Measurements from ENCODE around the gene PHLDB1. TPM values are rescaled to one million over a fixed set of nuclear protein-coding genes. Genes with fewer than 3 reads are reported as not detected.

PHLDB1 gene
- total RNA-seq, 1 donor from 2014 or later = 120 TPM

DNA sequence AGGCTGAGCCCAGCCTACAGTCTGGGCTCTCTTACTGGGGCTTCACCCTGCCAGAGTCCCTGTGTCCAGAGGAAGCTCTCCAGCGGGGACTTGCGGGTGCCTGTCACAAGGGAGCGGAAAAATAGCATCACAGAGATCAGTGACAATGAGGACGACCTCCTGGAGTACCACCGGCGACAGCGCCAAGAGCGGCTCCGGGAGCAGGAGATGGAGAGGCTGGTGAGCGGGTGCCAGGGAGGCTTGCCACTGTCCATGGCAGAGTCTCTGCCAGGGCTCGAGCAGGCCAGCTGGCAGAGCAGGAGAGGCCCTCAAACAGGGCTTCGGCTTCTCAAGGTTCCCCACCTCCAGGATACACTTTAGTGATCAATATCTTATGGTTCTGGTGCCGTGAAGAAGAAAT lies 21.0 kb downstream of the PHLDB1 start:
- Mint-ChIP-seq H3K9me3 (no peaks in the 10 kb centered on the region), H3K4me3 (no peak overlapping the region), H3K36me3 (ENCODE audit: low read depth) (peaks cover 6% of the 10 kb centered on the region), H3K27ac (ENCODE audit: unreplicated experiment) (no peak overlapping the region), H3K27me3 (ENCODE audit: low read depth) (no peaks in the 10 kb centered on the region), H3K4me1 (peaks cover 8% of the 10 kb centered on the region)
- DNase-seq (ENCODE audit: low read depth, low spot score) = no peak
- TF ChIP-seq, protein P1, sequence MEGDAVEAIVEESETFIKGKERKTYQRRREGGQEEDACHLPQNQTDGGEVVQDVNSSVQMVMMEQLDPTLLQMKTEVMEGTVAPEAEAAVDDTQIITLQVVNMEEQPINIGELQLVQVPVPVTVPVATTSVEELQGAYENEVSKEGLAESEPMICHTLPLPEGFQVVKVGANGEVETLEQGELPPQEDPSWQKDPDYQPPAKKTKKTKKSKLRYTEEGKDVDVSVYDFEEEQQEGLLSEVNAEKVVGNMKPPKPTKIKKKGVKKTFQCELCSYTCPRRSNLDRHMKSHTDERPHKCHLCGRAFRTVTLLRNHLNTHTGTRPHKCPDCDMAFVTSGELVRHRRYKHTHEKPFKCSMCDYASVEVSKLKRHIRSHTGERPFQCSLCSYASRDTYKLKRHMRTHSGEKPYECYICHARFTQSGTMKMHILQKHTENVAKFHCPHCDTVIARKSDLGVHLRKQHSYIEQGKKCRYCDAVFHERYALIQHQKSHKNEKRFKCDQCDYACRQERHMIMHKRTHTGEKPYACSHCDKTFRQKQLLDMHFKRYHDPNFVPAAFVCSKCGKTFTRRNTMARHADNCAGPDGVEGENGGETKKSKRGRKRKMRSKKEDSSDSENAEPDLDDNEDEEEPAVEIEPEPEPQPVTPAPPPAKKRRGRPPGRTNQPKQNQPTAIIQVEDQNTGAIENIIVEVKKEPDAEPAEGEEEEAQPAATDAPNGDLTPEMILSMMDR (conservative IDR thresholded peaks at IDR 0.05) = no peak

DNA sequence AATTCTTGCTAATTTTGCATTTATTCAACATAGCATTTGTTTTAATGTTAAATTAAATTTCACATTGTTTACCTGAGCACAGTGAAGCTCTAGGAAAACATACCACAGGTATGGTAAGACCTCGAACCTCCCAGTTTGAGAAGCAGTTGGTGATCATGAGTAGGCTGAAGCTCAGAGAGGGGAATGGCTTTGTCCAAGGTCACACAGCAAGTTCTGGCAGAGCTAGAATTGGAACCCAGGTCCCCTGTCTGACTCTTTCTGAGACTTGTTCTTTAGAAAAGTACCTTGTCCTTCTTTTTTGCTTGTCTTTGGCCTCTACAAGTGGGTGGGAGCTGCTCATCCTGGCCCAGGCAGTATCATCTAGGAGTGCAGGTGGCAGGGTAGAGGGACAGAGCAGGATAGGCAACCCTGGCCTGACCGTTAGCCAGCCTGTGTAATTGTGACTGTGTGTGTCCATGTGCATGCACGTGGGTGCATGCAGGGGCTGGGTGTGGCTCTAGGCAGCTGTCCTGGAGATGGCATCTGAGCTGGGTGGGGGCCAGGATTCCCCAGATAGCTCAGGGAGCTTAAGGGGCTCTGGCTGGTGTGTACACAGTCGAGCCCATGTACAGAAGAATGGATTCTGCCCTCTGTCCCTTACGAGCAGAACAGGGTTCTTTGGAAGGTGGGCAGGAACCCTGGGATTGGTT lies 21.6 kb downstream of the PHLDB1 start:
- Mint-ChIP-seq H3K27me3 (ENCODE audit: low read depth) (no peaks in the 10 kb centered on the region), H3K4me3 (no peak overlapping the region), H3K9me3 (no peaks in the 10 kb centered on the region), H3K4me1 (peaks cover 9% of the 10 kb centered on the region), H3K27ac (ENCODE audit: unreplicated experiment) (no peak overlapping the region), H3K36me3 (ENCODE audit: low read depth) (peaks cover 3% of the 10 kb centered on the region)
- TF ChIP-seq, protein P1 (conservative IDR thresholded peaks at IDR 0.05) = no peak
- DNase-seq (ENCODE audit: low read depth, low spot score) = no peak

DNA sequence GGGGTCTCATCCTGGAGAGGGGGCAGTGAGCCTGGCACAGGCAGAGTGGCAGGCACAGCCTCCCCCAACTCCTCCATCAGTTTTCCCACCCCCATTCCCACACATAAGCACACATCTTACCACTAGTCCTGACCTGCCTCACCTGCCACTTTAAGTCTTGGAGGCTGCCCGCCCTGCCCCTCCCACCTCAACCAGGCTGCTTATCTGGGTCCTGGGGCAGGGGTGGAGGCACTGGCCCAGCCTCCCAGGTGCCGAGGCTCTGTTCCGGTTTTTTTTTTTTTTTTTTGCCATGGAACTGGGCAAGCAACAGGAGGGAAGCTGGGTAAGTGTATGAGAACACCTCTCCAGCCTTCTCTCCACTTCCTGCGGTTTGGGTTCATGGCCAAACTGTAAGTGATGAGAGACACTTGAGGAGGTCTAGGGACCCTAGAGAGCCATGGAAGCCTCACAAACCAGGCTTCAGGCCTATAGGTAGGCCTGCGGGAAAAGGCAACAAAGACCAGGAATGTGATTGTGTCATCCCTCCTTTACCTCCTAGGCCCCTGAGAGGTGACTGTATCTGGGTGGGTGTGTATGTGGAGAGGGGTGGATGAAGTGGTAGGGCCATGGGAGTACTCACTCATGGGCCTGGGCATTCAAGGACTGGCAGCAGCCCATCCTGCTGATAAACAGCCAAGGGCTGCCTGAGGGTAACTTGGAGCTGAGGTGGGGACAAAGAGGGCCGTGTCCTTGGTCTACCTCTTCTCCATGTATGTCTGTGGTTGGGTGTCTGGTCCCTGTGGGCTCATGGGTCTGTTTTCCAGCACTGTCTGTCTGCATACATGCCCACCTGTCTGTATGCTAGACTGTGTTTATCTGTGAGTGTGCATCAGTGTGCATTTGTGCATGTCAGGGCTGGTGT lies 22.6 kb downstream of the PHLDB1 start:
- Mint-ChIP-seq H3K27me3 (ENCODE audit: low read depth) (no peaks in the 10 kb centered on the region), H3K27ac (ENCODE audit: unreplicated experiment) (peak overlapping the region; percentile 5), H3K4me3 (no peak overlapping the region), H3K4me1 (peaks cover 15% of the 10 kb centered on the region), H3K36me3 (ENCODE audit: low read depth) (peaks cover 3% of the 10 kb centered on the region), H3K9me3 (no peaks in the 10 kb centered on the region)
- TF ChIP-seq, protein P1 (conservative IDR thresholded peaks at IDR 0.05) = no peak
- DNase-seq (ENCODE audit: low read depth, low spot score) = no peak

DNA sequence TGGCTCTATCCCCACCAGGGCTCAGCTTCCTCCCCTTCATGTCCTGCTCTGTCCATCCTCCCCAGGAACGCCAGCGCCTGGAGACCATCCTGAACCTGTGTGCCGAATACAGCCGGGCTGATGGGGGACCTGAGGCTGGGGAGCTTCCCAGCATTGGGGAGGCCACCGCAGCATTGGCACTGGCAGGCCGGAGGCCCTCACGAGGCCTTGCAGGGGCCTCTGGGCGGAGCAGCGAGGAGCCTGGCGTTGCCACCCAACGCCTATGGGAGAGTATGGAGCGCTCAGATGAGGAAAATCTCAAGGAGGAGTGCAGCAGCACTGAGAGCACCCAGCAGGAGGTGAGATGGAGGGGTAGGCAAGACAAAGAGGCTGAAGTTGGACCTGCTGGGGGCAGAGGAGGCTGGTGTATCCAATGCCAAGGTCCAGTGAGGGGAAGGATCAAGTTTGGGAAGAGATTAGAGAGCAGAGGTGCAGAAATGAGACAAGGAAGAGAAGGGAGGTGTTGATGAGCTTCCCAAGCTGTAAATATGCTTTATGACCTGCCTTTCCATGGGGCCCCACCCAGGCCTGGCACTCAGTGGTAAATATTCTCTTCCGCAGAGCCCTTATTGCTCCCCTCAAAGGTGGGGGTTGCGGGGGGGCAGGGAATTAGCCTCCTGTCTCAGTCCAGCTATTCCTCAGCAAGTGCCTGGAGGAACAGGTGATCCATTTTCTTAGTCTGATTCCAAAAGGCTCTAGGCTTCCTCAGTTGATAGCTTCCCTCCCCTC lies 23.9 kb downstream of the PHLDB1 start:
- H3K27me3 Mint-ChIP-seq (ENCODE audit: low read depth) = no peaks in the 10 kb centered on the region
- no peak overlapping the region for H3K4me3 Mint-ChIP-seq
- peak overlapping the region; percentile 53 for H3K27ac Mint-ChIP-seq (ENCODE audit: unreplicated experiment)
- no peak for DNase-seq (ENCODE audit: low read depth, low spot score)
- H3K36me3 Mint-ChIP-seq (ENCODE audit: low read depth) = peaks cover 3% of the 10 kb centered on the region
- no peaks in the 10 kb centered on the region for H3K9me3 Mint-ChIP-seq
- H3K4me1 Mint-ChIP-seq = peaks cover 23% of the 10 kb centered on the region
- TF ChIP-seq, protein P1 (conservative IDR thresholded peaks at IDR 0.05) = no peak

DNA sequence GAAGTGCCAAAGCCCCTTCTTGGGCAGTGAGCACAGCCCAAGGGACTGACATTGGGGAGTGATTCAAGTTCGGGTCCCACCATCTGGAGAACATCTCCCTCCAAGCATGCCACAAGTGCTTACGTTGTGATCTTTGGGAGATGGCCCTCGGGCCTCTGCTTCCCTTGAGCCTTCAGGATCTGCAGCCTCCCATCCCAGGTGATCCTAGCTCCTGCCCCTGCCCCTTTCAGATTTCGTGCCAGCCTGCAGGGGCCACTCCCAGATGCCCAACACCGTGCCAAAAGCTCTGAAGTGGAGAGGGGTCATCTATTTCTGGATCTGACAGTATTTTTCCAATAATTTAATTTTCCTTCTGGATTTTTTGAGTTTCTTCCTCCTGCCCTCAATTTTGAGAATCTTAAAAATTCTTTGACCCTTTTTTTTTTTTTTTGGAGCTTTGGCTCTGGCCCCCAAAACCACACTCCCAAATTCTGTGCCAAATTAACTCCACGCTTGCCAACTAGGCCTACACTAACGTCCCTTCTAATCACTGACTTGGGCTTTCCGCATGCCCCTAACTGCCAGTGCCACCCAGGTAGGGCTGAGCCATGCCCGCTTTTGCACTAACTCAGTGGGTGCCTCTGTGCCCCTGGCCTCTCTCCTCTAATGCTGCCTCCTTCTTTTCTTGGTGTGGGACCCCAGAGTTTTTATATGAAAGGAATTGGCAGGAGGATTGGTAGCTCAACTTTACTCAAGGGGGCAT lies 25.3 kb downstream of the PHLDB1 start:
- Mint-ChIP-seq H3K36me3 (ENCODE audit: low read depth) (peaks cover 6% of the 10 kb centered on the region), H3K9me3 (no peaks in the 10 kb centered on the region), H3K27me3 (ENCODE audit: low read depth) (no peaks in the 10 kb centered on the region), H3K4me1 (peaks cover 23% of the 10 kb centered on the region), H3K27ac (ENCODE audit: unreplicated experiment) (no peak overlapping the region), H3K4me3 (peak overlapping the region; percentile 55)
- TF ChIP-seq, protein P1 (conservative IDR thresholded peaks at IDR 0.05) = no peak
- no peak for DNase-seq (ENCODE audit: low read depth, low spot score)

Data from neural crest cell (in vitro differentiated cells).